ENCODE results near the gene STK11IP.

Gene STK11IP

DNA sequence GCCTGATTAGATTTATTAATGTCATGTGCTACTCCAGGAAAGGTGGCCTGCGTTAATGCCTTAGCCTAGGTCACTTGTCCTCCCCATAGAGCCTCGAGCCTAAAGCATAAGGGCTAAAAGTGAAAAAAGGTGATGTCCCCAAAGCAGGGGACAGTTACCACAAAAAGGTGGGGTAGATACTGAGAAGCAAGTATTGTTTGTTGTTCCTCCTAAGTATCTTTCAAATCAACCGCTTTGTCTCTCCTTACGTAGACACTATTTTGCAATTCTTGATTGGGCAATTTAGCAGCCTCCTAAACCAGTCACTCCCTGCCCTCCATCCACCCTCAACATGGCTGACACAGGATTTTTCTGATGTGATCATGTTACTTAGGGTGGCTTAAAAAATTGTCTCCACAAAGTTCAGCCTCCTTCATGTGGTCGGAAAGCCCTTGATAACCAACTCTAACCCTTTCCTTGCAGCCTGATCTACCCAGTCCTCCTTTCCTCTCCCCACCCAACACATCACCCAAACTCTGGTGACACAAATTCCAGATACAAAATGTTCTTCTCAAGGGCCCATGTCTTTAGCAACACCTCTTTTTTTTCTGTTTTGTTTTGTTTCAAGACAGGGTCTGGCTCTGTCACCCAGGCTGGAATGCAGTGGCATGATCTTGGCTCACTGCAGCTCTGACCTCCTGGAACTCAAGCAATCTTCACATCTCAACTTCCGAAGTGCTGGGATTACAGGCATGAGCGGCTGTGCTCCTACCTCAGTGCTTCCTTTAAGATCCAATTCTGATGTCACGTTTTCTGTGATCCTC is 18.6 kb upstream of the STK11IP start:
- peak; percentile 19 for DNase-seq

DNA sequence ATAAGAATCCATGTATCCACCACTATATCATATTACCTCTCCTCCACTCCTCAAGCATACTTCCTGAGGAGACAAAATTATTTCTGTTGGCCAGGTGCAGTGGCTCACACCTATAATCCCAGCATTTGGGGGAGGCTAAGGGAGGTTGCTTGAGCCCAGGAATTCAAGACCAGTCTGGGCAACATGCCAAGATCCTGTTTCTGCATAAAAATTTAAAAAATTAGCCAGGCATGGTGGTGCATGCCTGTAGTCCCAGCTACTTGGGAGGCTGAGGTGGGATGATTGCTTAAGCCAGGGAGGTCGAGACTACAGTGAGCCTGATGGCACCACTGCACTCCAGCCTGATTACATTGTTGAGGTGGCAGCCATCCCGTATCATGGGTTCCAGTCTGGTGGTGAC is 16.3 kb upstream of the STK11IP start:
- no peak for DNase-seq

DNA sequence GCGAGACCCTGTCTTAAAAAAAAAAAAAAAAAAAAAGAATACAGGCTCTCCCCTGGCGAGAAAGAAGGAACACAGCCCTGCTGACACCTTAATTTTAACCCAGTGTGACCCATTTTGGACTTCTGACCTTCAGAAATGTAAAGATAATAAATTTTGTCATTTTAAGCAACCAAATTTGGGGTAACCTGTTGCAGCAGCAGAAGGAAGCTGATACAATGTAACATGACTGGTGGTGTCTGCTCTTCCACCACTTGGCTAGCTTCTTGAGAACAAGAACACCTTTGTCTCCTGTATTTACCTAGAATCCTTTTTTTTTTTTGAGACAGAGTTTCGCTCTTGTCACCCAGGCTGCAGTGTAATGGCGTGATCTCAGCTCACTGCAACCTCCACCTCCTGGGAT is 6.6 kb upstream of the STK11IP start:
- DNase-seq, result no peak

DNA sequence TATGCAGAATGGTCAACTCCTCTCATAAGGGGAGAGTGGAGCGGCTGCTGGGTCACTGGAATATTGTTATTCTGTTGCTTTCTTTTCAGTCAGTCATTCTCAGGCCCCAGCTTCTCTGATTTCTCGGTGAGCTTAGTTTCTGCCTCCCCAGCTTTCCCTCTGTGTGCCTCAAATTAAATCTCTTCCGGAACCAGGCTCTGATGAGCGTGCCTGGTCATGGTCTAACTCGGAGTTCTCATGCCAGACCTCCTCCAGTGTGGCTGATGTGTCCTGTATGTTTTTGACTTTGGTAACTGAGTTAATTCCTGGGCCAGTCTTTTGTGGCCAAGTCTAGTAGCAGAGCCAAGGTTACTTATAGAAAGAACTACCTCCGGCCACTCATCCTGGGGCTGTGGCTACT is 4.9 kb upstream of the STK11IP start:
- no peak for DNase-seq

DNA sequence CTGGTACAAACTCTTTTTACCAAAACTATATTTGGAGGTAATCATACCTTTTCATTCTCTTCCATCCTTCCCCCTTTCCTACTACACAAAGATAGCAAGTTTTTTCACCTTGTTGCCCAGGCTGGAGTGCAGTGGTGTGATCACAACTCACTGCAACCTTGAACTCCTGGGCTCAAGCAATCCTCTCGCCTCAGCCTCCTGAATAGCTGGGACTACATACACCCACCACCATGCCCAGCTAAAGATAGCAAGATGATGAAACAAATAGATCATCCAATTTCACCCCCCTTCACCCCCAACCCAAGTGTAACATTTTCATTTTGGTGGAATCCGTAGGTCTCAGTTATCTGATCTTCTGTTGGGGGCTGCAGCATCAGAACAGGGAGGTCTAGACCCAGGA is 4.5 kb upstream of the STK11IP start:
- no peak for DNase-seq

DNA sequence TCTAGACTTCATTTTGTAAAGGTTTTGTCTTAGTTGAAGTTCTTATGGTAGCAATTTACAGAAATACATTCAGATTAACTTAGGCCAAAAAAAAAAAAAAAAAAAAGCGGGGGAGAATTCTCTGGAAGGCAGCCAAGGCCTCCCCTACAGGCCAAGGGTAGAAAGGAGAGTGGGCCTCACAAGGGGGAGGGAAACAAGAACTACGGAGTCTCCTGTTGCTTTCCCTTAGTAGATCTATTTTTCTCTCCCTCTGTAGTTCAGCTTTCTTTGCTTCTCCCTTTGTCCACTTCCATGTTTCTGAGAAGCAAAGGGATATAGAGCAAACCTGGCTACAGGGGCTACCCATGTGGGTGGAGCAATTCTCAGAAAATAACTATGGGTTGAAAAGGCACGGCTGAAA is 2.4 kb upstream of the STK11IP start:
- peak; percentile 34 for DNase-seq

DNA sequence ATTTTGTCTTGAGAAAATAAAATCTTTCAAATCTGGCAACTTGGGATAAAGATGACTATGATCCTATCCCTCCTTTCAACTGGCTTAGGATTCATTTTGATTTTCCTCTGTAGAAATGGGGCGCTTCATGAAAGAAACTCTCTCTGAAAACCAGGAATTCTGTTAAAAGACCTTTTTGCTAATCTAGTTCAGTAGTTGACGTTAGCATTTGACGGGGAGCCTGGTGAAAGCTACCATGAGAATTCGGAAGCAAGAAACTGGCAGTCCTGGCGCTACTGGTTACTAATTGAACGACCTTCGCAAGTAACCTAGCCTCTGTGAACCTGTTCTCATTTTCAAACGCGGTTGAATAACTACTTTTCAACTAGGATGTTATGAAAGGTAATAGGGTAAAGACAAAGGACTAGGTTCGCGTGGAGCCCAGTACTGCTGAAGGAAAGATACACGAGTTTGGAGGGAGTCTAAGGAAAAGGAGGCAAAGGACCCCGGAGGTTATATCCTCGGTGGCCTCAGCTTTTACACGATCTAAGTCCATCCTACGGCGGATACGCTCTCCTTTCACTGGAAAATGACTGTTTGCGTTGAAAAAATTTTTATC is 604 bp upstream of the STK11IP start:
- DNase-seq, result no peak

DNA sequence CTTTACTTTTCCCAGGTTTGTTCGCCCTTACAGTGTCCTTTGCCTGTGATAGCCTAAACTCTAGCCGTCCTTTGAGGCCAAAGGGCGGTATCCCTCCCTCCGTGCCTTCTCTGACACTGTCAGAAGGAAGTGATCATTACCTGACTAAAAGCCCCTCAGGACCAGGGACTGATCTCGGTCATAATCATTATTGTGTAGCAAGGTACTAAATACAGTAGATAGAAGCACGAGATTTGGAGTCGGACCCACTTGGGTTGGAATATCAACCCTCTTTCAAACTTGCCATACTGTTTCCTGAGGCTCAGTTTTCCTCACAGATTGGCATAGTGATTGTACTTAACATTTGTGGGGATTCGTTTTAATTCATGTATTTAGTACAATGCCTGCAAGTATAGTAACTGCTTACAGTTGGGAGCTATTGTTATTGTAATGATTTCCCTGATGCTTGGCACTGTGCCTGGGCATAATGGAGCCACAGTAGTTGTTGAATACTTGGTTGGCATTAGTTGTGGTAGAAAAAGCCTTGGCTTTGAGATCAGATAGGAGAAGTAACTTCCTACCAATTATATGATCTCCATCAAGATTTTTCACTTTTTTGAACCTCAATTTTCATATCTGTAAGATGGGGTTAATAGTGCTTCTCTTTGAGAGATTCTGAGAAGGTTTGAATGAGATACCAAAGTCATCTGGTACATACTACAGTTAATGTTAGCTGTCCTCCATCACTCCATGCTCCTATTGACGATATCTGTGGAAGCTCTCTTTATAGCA is 836 bp downstream of the STK11IP start:
- DNase-seq, result no peak

DNA sequence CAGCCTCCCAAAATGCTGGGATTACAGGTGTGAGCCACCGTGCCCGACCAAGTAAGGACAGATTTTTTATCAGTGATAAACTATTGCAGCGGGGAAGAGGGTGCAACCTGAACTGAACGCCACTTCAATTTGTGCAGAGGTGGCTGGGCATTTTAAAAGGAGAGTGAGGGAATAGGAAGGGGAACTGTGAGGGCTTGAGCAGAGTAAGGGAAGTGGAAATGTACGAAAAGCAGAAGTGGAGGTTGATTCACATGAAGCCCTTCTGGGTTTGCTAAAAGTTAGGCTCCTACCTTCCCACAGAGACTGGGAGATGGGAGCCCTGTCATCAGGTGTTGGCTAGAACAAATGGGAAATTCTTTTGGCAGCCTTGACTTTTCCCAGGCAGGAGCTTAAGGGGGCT is 6.1 kb downstream of the STK11IP start:
- DNase-seq, result no peak

DNA sequence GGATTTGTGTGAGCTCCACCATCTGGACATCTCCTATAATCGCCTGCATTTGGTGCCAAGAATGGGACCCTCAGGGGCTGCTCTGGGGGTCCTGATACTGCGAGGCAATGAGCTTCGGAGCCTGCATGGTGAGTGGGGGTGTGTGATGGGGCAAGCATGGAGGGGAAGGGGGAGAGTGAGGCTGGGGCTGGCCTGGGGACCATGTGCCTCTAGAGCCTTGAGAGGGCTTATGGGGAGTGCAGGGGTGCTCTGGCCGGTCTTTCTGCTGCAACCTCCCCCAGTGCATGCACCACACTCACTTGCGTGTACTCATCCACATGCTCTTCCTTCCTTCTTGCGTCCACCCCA is 7.9 kb downstream of the STK11IP start:
- no peak for DNase-seq

DNA sequence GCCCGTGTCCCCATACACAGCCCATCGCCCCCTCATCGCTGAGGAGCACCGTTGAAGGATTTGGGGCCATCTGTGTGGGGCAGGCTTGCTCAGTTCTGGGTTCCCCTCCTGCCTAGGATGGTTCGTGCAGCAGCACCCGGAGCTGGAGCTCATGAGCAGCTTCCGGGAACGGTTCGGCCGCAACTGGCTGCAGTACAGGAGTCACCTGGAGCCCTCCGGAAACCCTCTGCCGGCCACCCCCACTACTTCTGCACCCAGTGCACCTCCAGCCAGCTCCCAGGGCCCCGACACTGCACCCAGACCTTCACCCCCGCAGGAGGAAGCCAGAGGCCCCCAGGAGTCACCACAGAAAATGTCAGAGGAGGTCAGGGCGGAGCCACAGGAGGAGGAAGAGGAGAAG is 10.3 kb downstream of the STK11IP start:
- DNase-seq, result no peak

DNA sequence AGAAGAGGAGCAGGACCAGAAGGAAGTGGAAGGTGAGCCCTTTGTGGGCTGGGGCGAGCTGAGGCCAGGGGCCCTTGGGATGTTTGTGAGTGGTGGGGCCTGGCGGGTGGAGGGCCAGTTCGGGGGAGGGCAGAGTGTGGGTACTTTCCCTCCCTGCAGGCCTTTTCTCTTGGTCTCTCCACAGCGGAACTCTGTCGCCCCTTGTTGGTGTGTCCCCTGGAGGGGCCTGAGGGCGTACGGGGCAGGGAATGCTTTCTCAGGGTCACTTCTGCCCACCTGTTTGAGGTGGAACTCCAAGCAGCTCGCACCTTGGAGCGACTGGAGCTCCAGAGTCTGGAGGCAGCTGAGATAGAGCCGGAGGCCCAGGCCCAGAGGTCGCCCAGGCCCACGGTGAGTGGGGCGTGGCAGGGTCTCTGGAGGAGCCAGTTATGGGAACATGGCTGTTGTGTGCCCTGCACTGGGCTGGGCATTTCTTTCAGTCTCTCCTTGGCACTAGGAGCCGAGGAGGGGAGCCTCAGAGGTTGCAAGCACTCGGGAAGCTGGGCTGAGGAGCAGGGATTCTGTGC is 10.8 kb downstream of the STK11IP start:
- DNase-seq, result no peak

DNA sequence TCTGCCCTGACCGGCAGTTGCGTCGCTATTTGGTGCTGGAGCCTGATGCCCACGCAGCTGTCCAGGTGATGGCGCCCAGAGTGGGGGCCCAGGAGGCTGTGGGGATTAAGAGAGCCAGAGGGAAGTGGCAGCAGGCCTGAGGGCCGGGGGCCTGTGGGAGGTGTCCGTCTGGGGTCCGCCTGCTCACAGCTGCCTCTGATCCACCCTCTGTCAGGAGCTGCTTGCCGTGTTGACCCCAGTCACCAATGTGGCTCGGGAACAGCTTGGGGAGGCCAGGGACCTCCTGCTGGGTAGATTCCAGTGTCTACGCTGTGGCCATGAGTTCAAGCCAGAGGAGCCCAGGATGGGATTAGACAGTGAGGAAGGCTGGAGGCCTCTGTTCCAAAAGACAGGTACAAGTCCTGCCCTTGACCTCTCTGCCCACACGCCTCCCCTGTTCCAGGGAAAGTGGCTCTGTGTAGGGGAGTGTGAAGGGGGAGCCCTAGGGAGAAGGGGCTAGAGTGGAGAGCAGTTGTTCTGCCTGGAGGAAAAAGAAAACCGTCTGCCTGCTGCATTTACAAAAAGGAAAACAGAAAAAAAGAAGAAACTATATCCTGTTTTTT is 11.6 kb downstream of the STK11IP start:
- DNase-seq, result no peak

DNA sequence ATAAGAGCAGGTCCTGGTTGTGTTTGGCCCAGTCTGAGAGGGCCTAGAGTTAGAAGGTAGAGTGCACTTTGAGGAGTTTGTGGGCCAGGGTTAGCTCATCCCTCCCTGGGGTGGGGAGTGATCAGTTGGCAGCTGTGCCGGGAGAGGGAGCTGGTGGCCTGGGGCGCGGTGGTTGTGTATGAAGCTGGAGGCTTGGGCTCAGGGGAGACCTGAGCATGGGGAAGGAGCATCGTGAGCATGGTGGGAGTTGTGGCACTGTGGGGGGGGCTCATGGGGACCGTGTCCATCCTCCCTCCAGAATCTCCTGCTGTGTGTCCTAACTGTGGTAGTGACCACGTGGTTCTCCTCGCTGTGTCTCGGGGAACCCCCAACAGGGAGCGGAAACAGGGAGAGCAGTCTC is 13.6 kb downstream of the STK11IP start:
- DNase-seq, result no peak

DNA sequence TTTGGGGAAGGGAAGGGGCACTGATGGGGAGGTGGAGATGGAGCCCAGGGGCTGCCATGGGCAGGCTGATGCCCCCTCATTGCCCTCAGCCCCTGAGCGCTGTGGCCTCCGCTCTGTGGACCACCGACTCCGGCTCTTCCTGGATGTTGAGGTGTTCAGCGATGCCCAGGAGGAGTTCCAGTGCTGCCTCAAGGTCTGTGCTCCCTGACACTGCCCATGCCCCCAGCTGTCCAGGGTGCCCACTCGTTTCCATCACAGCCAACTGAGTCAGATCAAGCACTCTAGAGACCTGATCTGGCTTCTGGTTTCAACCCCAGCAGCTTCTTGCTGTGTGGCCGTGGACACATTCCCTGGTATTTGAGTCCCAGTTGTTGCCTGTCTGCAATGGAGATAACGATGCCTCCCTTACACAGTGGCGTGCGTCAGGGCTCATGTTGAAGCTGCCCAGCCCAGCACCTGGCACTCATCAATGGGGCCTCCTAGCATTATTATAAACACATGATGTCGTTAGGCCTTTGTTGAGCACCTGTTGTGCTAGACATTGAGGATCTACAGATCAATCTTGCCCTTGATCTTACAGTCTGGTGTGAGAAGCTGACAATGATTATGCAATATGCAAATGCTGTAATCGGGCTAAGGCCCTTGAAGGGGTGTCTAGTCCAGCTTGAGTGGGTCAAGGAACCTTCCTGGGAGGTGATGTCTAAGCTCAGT is 14.4 kb downstream of the STK11IP start:
- DNase-seq, result no peak

DNA sequence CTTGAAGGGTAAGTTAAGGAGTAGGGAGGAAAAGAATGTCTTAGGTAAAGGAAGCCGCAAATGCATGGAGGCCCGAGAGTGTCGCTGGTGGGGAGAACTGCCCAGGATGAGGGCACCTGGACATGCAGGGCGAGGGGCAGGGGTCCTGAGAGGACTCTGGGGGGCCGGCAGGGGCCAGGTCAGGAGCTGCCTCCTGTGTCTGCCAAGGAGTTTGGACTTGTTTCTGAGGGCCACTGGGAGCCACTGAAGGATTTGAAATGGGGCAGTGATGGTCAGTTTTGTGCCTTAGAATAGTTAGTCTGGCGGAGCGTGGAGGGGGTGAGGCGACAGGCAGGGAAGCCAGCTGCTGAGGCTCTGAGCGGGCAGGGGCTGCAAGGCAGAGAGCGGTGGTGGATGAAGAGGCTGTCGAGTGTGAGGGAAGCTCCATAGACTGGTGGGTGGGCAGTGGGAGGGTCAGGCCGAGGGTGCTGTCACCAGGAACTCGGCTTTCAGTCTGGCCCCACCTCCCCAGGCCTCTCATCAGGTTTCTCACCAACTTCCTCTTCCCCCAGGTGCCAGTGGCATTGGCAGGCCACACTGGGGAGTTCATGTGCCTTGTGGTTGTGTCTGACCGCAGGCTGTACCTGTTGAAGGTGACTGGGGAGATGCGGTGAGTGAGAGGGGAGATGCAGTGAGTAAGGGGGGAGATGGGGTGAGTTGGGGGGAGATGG is 15.1 kb downstream of the STK11IP start:
- DNase-seq, result no peak

DNA sequence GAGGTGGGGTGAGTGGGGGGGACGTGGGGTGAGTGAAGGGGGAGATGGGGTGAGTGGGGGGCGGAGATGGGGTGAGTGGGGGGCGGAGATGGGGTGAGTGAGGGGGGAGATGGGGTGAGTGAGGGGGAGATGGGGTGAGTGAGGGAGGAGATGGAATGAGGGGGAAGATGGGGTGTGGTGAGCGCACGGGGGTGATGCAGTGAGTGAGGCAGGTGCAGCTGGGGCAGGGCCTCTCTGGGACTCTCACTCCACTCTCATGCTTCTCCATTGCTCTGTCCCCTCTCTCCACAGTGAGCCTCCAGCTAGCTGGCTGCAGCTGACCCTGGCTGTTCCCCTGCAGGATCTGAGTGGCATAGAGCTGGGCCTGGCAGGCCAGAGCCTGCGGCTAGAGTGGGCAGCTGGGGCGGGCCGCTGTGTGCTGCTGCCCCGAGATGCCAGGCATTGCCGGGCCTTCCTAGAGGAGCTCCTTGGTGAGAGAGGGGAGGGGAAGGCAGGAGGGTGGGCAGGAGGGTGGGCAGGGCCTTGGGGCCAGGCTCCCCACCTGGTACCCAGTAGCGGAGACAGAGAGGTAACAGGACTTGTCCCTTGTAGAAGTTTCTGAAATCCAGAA is 15.9 kb downstream of the STK11IP start:
- DNase-seq, result no peak

DNA sequence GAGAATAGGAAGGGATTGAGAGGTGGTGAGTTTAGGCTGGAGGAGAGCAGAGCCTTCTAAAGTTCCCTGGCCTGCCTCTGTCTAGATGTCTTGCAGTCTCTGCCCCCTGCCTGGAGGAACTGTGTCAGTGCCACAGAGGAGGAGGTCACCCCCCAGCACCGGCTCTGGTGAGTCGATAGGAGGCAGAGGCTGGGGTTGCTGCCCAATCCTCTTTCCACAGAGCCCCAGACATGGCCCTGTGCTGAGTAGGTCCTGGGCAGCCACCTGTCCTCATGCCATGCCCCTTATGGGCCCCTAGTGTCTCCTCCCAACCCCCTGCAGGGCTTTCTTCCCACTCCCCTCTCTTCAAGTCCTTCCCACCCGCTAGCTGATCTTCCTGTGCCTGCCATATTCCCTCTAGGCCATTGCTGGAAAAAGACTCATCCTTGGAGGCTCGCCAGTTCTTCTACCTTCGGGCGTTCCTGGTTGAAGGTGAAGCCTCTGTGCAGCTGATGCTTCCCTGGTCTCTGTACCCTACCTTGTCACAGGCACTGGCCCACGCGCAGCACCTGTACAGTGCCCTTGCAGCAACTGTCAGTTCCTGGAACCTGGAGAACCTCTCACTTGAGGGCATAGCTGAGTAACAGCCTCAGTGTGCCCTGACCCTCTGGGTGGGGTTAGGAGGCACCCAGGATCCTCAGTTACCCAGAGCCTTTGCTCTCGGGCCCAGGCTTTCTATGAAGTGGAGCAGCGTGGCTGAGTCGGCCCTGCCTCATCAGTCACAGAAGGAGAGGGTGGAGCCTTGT is 16.6 kb downstream of the STK11IP start:
- no peak for DNase-seq

DNA sequence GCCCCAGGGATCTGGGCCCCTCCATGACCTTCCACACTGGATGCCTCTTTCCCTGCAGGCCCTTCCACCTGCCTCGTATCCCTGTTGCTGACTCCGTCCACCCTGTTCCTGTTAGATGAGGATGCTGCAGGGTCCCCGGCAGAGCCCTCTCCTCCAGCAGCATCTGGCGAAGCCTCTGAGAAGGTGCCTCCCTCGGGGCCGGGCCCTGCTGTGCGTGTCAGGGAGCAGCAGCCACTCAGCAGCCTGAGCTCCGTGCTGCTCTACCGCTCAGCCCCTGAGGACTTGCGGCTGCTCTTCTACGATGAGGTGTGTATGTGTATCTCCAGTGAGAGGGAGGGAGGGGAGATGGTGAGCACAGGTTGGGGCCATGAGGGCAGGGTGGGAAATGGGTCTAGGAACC is 17.4 kb downstream of the STK11IP start:
- DNase-seq, result no peak

DNA sequence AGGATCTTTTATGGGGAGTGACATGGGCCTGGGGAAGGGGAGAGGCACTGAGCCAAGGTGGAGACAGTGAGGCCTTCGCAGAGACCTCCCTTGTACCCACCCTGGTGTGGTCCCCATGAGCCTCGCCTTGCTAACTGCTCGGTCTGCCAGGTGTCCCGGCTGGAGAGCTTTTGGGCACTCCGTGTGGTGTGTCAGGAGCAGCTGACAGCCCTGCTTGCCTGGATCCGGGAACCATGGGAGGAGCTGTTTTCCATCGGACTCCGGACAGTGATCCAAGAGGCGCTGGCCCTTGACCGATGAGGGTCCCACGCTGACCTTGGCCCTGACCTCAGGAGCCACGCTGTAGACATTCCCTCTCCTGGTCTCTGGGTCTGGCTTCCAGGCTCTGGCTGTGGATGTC is 18.2 kb downstream of the STK11IP start:
- DNase-seq, result no peak

DNA sequence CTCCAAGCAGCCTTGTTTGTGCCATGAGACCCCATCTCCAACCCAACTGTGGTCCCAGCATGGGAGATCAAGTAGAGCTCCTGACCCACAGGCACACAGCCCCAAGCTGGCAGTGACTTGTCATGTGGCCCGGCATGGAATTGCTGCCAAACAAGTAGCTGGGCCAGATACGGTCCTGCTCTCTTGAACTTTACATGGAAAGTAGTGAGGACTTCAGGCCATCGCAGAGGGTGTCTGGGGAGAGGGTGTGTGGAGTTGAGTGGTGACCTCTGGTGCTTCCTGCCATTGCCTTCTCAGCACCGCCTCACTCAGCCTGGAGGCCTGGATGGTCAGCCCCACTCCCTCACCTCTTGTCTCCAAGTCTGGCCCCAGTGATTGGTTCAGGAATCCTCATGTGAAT is 18.9 kb downstream of the STK11IP start:
- DNase-seq, result no peak

Data from EL (cell line).